SK-MEL-5 (cell line): ENCODE data around the gene ALOXE3. TPM values are rescaled to one million over a fixed set of nuclear protein-coding genes. Genes with fewer than 3 reads are reported as not detected.

Experiments
- DNase-seq: peaks from one replicate; pipeline ENCODE4 v3.0.0-alpha.2; 2016; ENCODE audit warnings: low read depth, low spot score
- in situ Hi-C: cut with HindIII; loops from 2 replicates; pipeline ENCODE4 v1.10.0; 2016; ENCODE audit warnings: low sequenced_read_pairs, high pct_unique_total_duplicates, low pct_unique_long_range_greater_than_20kb
- small RNA-seq, 2 experiments: library from RNA; depleted of rRNA; stranded (forward); fragments of <200 nt; gene quantifications; one replicate each; pipeline ENCODE3, GENCODE V24; 2014
- total RNA-seq: library from RNA; depleted of rRNA; stranded (reverse); fragments of >200 nt; shearing (Covaris generic); gene quantifications from 2 replicates; pipeline ENCODE4 v1.2.3, GENCODE V29; 2014; rRNA removed

Gene ALOXE3
- total RNA-seq, 1 experiment from 2014 or later, result not detected

- in situ Hi-C loops, result no loop called here
- no peak for DNase-seq
These were observed 69.6 kb downstream of the ALOXE3 start for GRCh38 chr17:8048736-8049135.

- no peak for DNase-seq
- in situ Hi-C loops, result no loop called here
These were observed 70.1 kb downstream of the ALOXE3 start for GRCh38 chr17:8048236-8048635.

- in situ Hi-C loops, result no loop called here
- no peak for DNase-seq
These were observed 70.6 kb downstream of the ALOXE3 start for GRCh38 chr17:8047769-8048110.

- no peak for DNase-seq
- in situ Hi-C loops, result no loop called here
These were observed 71.2 kb downstream of the ALOXE3 start for GRCh38 chr17:8046929-8047768.

GRCh38 chr17:8046306-8046928 is 71.9 kb downstream of the ALOXE3 start:
- in situ Hi-C loops, result no loop called here
- no peak for DNase-seq

Small RNA genes lying within 50 kb of the gene (small RNA-seq; reads per million reads assigned to genes)
- gene MIR4314, result 0 reads per million in 2 experiments

Other genes starting within 250 kb of the ALOXE3 start
- gene CHD3, start 229.7 kb downstream of the ALOXE3 start, total RNA-seq, result 68.4 and 74.0 TPM in 2 replicates
- gene RNF227, start 202.2 kb downstream of the ALOXE3 start, total RNA-seq, result 4.3 and 5.7 TPM in 2 replicates
- gene KCNAB3, start 188.7 kb downstream of the ALOXE3 start, total RNA-seq, result 0.21 and 0.37 TPM in 2 replicates
- 22.1 and 27.3 TPM in 2 replicates for gene TRAPPC1, start 186.6 kb downstream of the ALOXE3 start, total RNA-seq
- gene CNTROB, start 186.3 kb downstream of the ALOXE3 start, total RNA-seq, result 11.9 and 17.3 TPM in 2 replicates
- not detected in 2 replicates for gene GUCY2D, start 115.9 kb downstream of the ALOXE3 start, total RNA-seq
- 0.16 and 0.26 TPM in 2 replicates for gene ALOX15B, start 79.5 kb downstream of the ALOXE3 start, total RNA-seq
- gene ALOX12B, start 30.8 kb downstream of the ALOXE3 start, total RNA-seq, result 0.21 TPM in 1 of 2 replicates, not detected in the other
- not detected in 2 replicates for gene HES7, start 5.6 kb upstream of the ALOXE3 start, total RNA-seq
- 7.7 and 9.7 TPM in 2 replicates for gene PER1, start 33.9 kb upstream of the ALOXE3 start, total RNA-seq
- gene VAMP2, start 44.4 kb upstream of the ALOXE3 start, total RNA-seq, result 3.2 TPM in 2 replicates
- 17.0 and 19.1 TPM in 2 replicates for gene TMEM107, start 57.9 kb upstream of the ALOXE3 start, total RNA-seq
- gene BORCS6, start 71.7 kb upstream of the ALOXE3 start, total RNA-seq, result 8.4 and 12.3 TPM in 2 replicates
- 66.5 and 78.0 TPM in 2 replicates for gene AURKB, start 92.1 kb upstream of the ALOXE3 start, total RNA-seq
- gene CTC1, start 129.5 kb upstream of the ALOXE3 start, total RNA-seq, result 5.7 and 7.0 TPM in 2 replicates
- 54.1 and 62.0 TPM in 2 replicates for gene PFAS, start 130.8 kb upstream of the ALOXE3 start, total RNA-seq
- gene RANGRF, start 170.2 kb upstream of the ALOXE3 start, total RNA-seq, result 5.3 and 7.1 TPM in 2 replicates
- gene SLC25A35, start 176.9 kb upstream of the ALOXE3 start, total RNA-seq, result 0.79 and 1.1 TPM in 2 replicates
- gene ARHGEF15, start 191.7 kb upstream of the ALOXE3 start, total RNA-seq, result not detected in 2 replicates
- not detected in 2 replicates for gene ODF4, start 221.3 kb upstream of the ALOXE3 start, total RNA-seq